ENCODE measurements around the gene CCDC158. TPM values are rescaled to one million over a fixed set of nuclear protein-coding genes. Genes with fewer than 3 reads are reported as not detected.

The CCDC158 gene
- not detected for total RNA-seq

DNA sequence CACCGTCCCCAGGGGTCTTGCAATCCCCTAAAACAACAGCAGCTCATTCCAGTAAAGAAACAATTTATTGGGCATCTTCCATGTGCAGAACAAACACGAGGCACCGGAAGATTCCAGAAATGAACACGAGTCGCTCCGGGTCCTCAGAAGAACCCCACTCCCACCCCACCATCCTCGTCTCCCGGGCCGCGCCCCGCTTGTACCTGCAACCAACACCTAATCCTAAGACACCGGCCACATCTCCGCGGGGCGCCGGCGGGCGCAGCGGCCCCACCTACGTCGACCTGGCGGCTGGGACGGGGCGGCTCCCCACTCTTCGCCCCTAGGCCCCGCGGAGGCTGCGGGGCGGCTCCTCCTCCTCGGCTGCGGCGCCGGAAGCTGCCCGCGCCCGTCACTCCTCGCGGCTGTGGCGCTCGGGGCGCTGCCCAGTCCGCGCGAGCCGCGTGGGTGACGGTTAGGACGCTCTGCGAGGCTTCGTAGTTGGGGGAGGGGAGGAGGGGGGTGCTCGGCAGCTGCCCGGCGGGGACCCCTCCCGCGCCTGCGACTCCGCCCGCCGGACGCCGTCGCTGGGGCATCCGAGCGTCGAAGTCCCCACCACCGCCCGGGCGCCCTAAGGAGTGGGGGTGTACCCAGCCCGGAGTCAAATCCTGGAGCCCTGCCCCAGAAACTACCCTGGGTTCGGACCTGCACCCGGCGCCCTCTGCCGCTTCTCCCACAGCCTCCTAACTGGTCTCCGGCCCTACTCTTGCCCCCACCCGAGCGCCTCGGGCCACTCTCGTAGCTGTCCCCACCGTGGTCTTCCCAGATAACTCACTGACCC lies at the start of gene CCDC158:
TSS of gene CCDC158 (minus strand) at position 380 of the 820 bp plus-strand sequence. CDS start 17,934 bp downstream, outside the sequence.

DNA sequence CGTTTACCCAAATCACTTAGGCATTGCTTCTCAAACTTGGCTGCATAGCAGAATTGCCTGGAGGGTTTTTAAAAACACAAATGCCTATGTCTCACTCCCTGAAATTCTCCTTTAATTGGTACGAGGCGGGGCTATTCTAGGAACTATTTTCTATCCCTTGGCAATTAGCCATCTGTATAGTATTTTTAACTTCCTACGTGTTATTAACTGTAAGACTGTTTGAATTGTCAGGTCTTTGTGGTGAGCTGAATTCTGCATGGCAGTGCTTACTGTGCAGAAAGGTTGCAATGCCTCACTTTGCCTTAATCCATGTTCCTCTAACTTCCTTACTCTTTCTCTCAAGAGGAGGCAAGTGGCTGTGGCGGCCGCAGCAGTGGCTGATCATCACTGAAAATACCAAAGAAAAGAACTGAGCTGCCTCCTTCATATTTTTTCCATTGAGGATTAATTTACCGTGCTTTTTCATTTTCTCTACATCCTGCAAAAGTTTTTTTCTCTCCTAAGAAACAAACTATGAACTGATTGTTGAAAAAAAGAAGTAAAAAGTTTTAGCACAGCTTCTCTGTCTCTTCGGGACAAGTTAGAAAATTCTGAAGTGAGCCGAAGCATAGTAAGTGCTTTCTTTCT lies 14.1 kb upstream of the CCDC158 start, which contains the start of gene SHROOM3:
TSS of gene SHROOM3 (plus strand) at position 329 of the 627 bp plus-strand sequence. CDS start 824 bp downstream, outside the sequence.

DNA sequence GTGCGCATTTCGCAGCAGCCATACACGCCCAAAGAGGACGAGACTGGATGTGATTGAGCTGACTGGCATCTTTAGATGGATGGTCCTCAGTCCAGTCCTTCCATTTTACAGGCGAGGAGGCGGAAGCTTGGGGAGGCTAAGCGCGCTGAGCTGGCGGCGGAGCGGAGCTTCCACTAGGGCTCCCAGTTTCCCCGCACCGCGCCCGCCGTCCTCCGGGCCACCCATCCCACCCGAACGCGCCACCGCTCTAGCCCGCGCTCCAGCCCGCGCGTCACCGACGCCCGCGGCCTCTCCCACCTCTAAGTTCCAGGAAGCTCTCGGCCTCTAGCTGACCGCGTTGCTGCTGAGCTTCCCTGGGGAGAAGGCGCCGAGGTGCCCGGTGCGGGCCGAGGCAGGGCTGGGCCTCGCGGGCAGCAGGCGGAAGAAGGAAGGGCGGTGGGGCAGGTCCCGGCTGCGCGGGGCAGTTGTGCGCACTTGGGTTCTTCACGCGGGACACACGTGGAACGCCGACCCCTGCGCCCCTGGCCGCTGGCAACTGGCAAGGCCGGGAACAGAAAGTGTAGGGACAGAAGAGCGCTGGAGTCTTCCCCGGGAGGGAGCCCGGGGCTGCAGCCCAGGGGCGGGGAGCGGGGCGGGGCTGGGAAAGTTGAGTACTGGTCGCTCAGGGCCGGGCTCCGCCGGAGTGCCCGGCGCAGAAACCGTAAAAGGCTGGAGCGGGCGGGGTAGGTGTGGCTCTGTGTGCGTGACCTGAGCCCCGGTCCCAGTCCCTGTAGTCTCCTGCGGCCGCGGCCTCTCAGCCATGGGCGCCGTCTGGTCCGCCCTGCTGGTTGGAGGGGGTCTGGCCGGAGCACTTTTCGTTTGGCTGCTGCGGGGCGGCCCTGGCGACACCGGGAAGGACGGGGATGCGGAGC lies 114.7 kb downstream of the CCDC158 start, which contains the start of gene STBD1:
TSS of gene STBD1 (plus strand) at position 763 of the 911 bp plus-strand sequence. CDS start at position 800, 37 bp downstream.

Other genes with a start within 250 kb of the CCDC158 start
- gene SCARB2, start 207.3 kb downstream of the CCDC158 start, total RNA-seq = 10 to 100 TPM; 12.2 to 14.3 TPM
- not detected for gene FAM47E, start 169.4 kb downstream of the CCDC158 start, total RNA-seq
- gene STBD1, start 114.4 kb downstream of the CCDC158 start, total RNA-seq = 1 to 10 TPM; 2.6 to 3.0 TPM
- gene SHROOM3, start 14.1 kb upstream of the CCDC158 start, total RNA-seq = not detected